Urinary bladder (tissue), 4 donors: ENCODE measurements around the gene STYXL1. TPM values are rescaled to one million over a fixed set of nuclear protein-coding genes. Genes with fewer than 3 reads are reported as not detected.

Experiments used
- DNase-seq: peaks from one replicate; pipeline ENCODE4 v3.0.0-alpha.2; 2015; ENCODE audit errors: extremely low spot score
- H3K27ac ChIP-seq: one replicate; pipeline ENCODE4 v1.5.1; 2013; ENCODE audit warnings: low read depth, mild to moderate bottlenecking, moderate library complexity
- H3K36me3 ChIP-seq: one replicate; pipeline ENCODE4 v1.6.1; 2013; ENCODE audit warnings: mild to moderate bottlenecking, moderate library complexity; ENCODE audit not compliant: insufficient read depth
- H3K4me1 ChIP-seq: one replicate; pipeline ENCODE4 v1.6.1; 2013; ENCODE audit warnings: mild to moderate bottlenecking, moderate library complexity; ENCODE audit not compliant: insufficient read depth
- H3K4me3 ChIP-seq: one replicate; pipeline ENCODE4 v1.5.1; 2013; ENCODE audit warnings: low read depth, low read length
- WGBS: extraction: QIAGEN DNeasy Blood & Tissue Kit; methylation state at CpG from one replicate; pipeline ENCODE4 v1.1.7; 2013; 5-methylcytosine and 5-hydroxymethylcytosine counted together
- polyA plus RNA-seq: library from polyadenylated mRNA; stranded (reverse); fragments of 200-250 nt; gene quantifications from one replicate; pipeline ENCODE4 v1.2.3, GENCODE V29; 2013
- small RNA-seq: library from RNA; depleted of rRNA; stranded (forward); fragments of <200 nt; gene quantifications from one replicate; pipeline ENCODE3, GENCODE V24; 2014
- total RNA-seq: library from RNA; depleted of rRNA; stranded (reverse); fragments of >200 nt; gene quantifications from one replicate; pipeline ENCODE4 v1.2.3, GENCODE V29; 2014
- donor health status: healthy with polysubstance abuse.
- donor health status: healthy.

Gene STYXL1
- total and polyA plus RNA-seq, 2 donors: 20.5 to 26.7 TPM

DNA sequence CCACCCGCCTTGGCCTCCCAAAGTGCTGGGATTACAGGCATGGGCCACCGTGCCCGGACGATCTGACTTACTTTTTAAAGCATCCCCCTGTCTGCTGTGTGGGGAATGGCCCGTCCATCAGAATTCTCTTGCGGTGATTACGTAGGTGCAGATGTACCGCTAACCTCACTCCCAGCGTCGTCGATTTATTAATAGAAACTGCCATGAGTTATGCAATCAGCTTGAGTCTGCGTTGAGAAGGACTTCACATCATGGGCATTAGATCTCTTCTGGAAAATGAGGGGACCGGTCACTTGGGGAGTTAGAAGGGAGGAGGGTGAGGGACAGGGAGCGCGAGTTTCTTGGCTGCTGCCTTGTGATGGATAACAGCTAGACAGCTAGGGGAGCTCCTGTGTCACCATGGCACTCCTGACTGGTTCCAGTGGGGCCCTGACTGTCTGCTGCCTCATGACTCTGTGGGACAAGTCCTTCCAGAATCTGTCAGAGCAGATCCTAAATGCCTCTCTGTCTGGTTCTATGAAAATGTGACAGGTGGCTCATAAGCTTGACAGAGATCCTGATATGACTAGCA is 97.6 kb downstream of the STYXL1 start:
- Histone ChIP-seq H3K36me3 (no peaks in the 10 kb centered on the region), H3K27ac (no peak overlapping the region), H3K4me1 (no peaks in the 10 kb centered on the region), H3K4me3 (no peak overlapping the region)
- DNase-seq: no peak
- WGBS: 81% methylated on average over 15 of the region's 15 CpGs

DNA sequence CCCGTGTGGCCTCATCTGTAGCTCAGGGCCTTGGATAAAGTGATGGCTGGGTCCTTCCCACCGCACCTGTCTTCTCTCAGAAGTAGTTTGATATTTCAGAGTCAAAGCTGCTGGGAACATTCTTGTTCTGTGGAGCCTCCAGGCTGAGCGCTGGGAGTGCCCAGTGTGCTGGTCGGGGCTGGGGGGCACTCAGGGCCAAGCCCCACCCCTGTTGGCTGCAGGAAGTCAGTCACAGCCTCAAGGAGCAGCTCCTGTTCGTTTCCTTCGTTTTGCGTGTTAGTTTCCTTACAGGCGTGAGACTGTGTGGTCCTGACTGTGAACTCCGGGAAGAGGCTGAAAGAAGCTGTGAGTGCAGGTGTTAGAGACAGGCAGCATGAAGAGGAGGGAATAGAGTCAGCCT is 99.6 kb downstream of the STYXL1 start:
- no peak overlapping the region for H3K4me3 ChIP-seq
- H3K4me1 ChIP-seq: no peaks in the 10 kb centered on the region
- no peaks in the 10 kb centered on the region for H3K36me3 ChIP-seq
- H3K27ac ChIP-seq: no peak overlapping the region
- 75% methylated on average over 9 of the region's 9 CpGs for WGBS
- DNase-seq: no peak

Small RNAs within 50 kb of the gene (small RNA-seq; reads per million reads assigned to genes)
- gene RNU6-863P: not detected

Other genes with a start within 250 kb of the STYXL1 start
- not detected for gene CCL24, start 234.2 kb downstream of the STYXL1 start, total RNA-seq
- gene CCL24, start 234.2 kb downstream of the STYXL1 start, polyA plus RNA-seq: not detected
- 10.1 TPM for gene RHBDD2, start 169.0 kb downstream of the STYXL1 start, total RNA-seq
- 54.1 TPM for gene RHBDD2, start 169.0 kb downstream of the STYXL1 start, polyA plus RNA-seq
- gene POR, start 132.8 kb downstream of the STYXL1 start, total RNA-seq: 33.2 TPM
- 103 TPM for gene POR, start 132.8 kb downstream of the STYXL1 start, polyA plus RNA-seq
- gene TMEM120A, start 53.4 kb downstream of the STYXL1 start, total RNA-seq: 17.8 TPM
- 90.2 TPM for gene TMEM120A, start 53.4 kb downstream of the STYXL1 start, polyA plus RNA-seq
- gene MDH2, start 106 bp upstream of the STYXL1 start, total RNA-seq: 29.6 TPM
- 145 TPM for gene MDH2, start 106 bp upstream of the STYXL1 start, polyA plus RNA-seq
- gene SRRM3, start 153.9 kb upstream of the STYXL1 start, total RNA-seq: 0.58 TPM
- 3.0 TPM for gene SRRM3, start 153.9 kb upstream of the STYXL1 start, polyA plus RNA-seq